Activated CD8-positive, alpha-beta T cell treated with anti-CD3 and anti-CD28 coated beads, Interleukin-2, amount 10 ng/mL, durations not matched to agents 7 days and 5 days (primary cell): ENCODE results near the gene BCL6. TPM values are rescaled to one million over a fixed set of nuclear protein-coding genes. Genes with fewer than 3 reads are reported as not detected.
A peak's percentile ranks its signal among the peaks of the same experiment; 100 is the strongest.

Experiments used
- ATAC-seq: fragments of 150-1000 bp; cut with Tn5 transposase; one replicate; pipeline ENCODE4 v1.10.0; 2021; ENCODE audit warnings: moderate library complexity
- CTCF ChIA-PET: fragments of 350-600 bp; sonication (Branson Sonifier 250); formaldehyde crosslinking; loops from one replicate; lab custom pipeline; 2021; ENCODE audit warnings: antibody characterized with exemption; lab: Charles Lee
- POLR2A ChIA-PET: fragments of 350-600 bp; sonication (Branson Sonifier 250); formaldehyde crosslinking; loops from one replicate; lab custom pipeline; 2021; ENCODE audit warnings: antibody characterized with exemption; lab: Charles Lee
- DNase-seq: peaks from one replicate; pipeline ENCODE4 v3.0.0-alpha.2; 2020
- H3K27ac Mint-ChIP-seq: one replicate; pipeline ENCODE4 v1.8.0; 2021; ENCODE audit warnings: mild to moderate bottlenecking, mixed read lengths
- H3K27me3 Mint-ChIP-seq: one replicate; pipeline ENCODE4 v1.8.0; 2021; ENCODE audit warnings: low read depth, mixed read lengths
- H3K36me3 Mint-ChIP-seq: one replicate; pipeline ENCODE4 v1.8.0; 2021; ENCODE audit warnings: low read depth, mixed read lengths
- H3K4me1 Mint-ChIP-seq: one replicate; pipeline ENCODE4 v1.8.0; 2021; ENCODE audit warnings: low read depth, mixed read lengths
- H3K4me3 Mint-ChIP-seq: one replicate; pipeline ENCODE4 v1.8.0; 2021; ENCODE audit warnings: mild to moderate bottlenecking, mixed read lengths
- H3K9me3 Mint-ChIP-seq: one replicate; pipeline ENCODE4 v1.8.0; 2022; ENCODE audit warnings: mixed read lengths; ENCODE audit not compliant: insufficient read depth
- total RNA-seq, 2 experiments: library from RNA; stranded (reverse); gene quantifications; one replicate each; pipeline ENCODE4 v1.2.3, GENCODE V29; 2021

Gene BCL6
- total RNA-seq, 2 experiments from 2014 or later = 11.8 to 12.6 TPM

GRCh38 chr3:187758318-187758955, 13.2 kb upstream of the BCL6 start:
- Mint-ChIP-seq H3K4me1 (peaks cover 5% of the 10 kb centered on the region), H3K36me3 (peaks cover 4% of the 10 kb centered on the region), H3K9me3 (no peaks in the 10 kb centered on the region), H3K27me3 (no peaks in the 10 kb centered on the region), H3K4me3 (no peak overlapping the region), H3K27ac (no peak overlapping the region)
- CTCF ChIA-PET = no interaction called here
- no peak for ATAC-seq
- POLR2A ChIA-PET = no interaction called here
- no peak for DNase-seq

DNA sequence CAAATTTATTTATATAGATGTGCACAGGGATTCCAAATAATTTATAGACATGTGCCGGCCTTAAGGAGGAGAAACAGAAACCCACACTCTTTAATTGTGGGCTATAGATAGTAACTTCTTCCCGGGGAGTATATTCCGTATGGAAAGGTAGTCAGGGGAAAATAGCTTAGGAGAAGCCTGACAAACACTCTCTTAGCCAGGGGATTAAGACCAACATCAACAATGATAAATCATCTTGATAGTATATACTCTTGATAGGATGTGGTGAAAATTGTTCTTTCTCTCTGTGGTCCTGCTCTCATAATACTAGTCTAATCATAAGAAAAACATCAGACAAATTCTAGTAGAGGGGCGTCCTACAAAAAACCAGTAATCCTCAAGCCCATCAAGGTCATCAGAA, 8.2 kb upstream of the BCL6 start:
- ChIA-PET CTCF (interaction anchor here (1.2 kb wide), 1 partner anchor 47 kb away, joined by 3 read pairs; no protein-coding TSS in a partner anchor), POLR2A (no interaction called here)
- no peaks in the 10 kb centered on the region for H3K27me3 Mint-ChIP-seq
- H3K9me3 Mint-ChIP-seq = no peaks in the 10 kb centered on the region
- ATAC-seq (no peak), DNase-seq (no peak)
- H3K36me3 Mint-ChIP-seq = peaks cover 5% of the 10 kb centered on the region
- no peak overlapping the region for H3K4me3 Mint-ChIP-seq
- no peak overlapping the region for H3K27ac Mint-ChIP-seq
- peaks cover 42% of the 10 kb centered on the region for H3K4me1 Mint-ChIP-seq

DNA sequence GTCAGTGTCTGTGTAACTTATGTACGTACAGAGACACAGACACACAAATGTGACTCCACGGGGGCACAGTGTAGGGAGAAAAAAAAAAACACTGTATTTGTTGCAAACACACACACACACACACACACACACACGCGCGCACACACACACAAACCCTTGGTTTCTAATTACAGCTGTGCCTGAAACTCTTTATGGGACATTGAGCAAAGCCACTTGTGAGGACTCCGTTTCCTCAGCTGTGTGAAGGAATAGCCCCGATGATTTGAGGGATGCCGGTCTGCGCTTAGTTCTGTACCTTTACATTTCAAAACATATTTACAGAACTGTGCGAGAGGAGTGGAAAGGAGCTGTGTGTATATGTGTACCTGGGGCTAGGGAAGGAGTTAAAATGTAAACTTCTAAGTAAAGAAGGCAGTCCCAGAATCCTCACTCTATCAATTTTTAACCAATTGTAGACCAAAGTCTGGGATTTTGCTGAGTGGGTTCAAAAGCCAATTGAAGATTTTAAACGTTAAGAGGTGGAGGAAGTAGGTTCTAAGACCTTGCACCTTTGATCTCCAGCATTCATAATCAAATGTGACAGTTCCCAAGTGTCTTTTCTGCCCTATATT, 5.3 kb upstream of the BCL6 start:
- H3K36me3 Mint-ChIP-seq = peaks cover 7% of the 10 kb centered on the region
- ATAC-seq (no peak), DNase-seq (no peak)
- POLR2A ChIA-PET = interaction anchor here (1.9 to 9.0 kb wide), 2 partner anchors 10 to 49 kb away, joined by 6 to 195 read pairs; no protein-coding TSS in a partner anchor
- peak overlapping the region; percentile 60 for H3K27ac Mint-ChIP-seq
- peaks cover 59% of the 10 kb centered on the region for H3K4me1 Mint-ChIP-seq
- CTCF ChIA-PET = interaction anchor here (1.0 to 6.4 kb wide), 7 partner anchors 11 to 224 kb away, joined by 4 to 101 read pairs (median 7); no protein-coding TSS in a partner anchor
- no peaks in the 10 kb centered on the region for H3K27me3 Mint-ChIP-seq
- no peaks in the 10 kb centered on the region for H3K9me3 Mint-ChIP-seq
- H3K4me3 Mint-ChIP-seq = peak overlapping the region; percentile 8

DNA sequence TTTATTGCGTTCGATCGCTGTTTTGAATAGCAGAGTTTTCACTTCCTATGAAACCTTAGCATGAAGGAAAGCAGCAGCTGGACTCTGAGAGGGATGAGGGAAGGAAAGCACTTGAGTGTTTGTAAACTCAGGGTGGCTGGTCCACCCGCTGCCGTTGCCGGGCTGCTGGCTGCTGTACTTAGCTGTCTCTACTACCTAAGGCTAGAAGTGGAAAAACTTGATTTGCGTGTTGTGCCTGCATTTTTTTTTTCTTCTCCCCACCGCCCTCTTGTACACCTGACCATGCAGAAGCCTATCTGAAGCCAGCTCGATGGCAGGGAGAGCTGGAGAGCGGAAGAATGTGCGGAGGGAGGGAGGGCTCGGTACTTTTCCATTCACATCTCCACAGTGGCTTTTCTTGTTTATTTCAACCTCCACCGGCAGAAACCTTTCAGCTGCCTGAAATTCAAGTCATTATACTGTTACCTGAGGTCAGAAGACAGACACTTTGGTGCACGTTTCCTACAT, 4.8 kb upstream of the BCL6 start:
- H3K27ac Mint-ChIP-seq = peak overlapping the region; percentile 60
- peaks cover 62% of the 10 kb centered on the region for H3K4me1 Mint-ChIP-seq
- ATAC-seq (no peak), DNase-seq (no peak)
- H3K9me3 Mint-ChIP-seq = no peaks in the 10 kb centered on the region
- ChIA-PET CTCF (interaction anchor here (0.7 to 6.4 kb wide), 13 partner anchors 10 to 534 kb away, joined by 3 to 101 read pairs (median 8); no protein-coding TSS in a partner anchor), POLR2A (interaction anchor here (0.6 to 9.0 kb wide), 3 partner anchors 9 to 1082 kb away, joined by 5 to 195 read pairs (median 6); no protein-coding TSS in a partner anchor)
- H3K36me3 Mint-ChIP-seq = peaks cover 11% of the 10 kb centered on the region
- no peak overlapping the region for H3K4me3 Mint-ChIP-seq
- no peaks in the 10 kb centered on the region for H3K27me3 Mint-ChIP-seq

DNA sequence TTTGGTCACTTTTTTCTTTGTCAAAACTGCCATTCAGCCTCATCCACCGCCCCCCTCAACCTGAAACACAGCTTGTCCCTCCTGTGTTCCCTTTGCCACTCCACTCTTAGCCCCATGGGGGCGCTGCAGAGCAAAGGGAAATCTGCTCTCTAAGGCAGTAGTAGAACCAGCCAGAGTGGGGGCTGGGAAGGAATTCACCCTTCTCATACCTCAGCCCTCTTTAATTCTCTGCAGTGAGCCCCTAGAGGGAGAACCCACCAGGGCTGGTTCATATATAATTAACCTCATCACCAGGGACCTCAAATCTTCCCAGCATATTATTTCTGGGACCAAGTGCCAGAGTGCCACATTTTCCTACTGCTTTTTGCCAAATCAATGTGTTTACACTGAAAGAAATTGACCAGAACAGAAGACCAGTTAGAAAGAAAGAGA, 2.8 kb upstream of the BCL6 start:
- CTCF ChIA-PET = interaction anchor here (0.6 to 6.4 kb wide), 57 partner anchors 8 to 1293 kb away, joined by 3 to 101 read pairs (median 5); partner anchors contain the start of gene LPP
- H3K27ac Mint-ChIP-seq = peak overlapping the region; percentile 100
- no peaks in the 10 kb centered on the region for H3K27me3 Mint-ChIP-seq
- H3K36me3 Mint-ChIP-seq = peaks cover 26% of the 10 kb centered on the region
- peak; percentile 51 for ATAC-seq
- H3K9me3 Mint-ChIP-seq = no peaks in the 10 kb centered on the region
- H3K4me1 Mint-ChIP-seq = peaks cover 56% of the 10 kb centered on the region
- H3K4me3 Mint-ChIP-seq = peak overlapping the region; percentile 100
- POLR2A ChIA-PET = interaction anchor here (0.6 to 9.0 kb wide), 12 partner anchors 52 to 1204 kb away, joined by 3 to 195 read pairs (median 5); partner anchors contain the start of gene LPP
- DNase-seq = peak; percentile 97

GRCh38 chr3:187747506-187747905, 2.2 kb upstream of the BCL6 start:
- ChIA-PET CTCF (interaction anchor here (0.6 to 6.4 kb wide), 54 partner anchors 9 to 1294 kb away, joined by 3 to 101 read pairs (median 4); partner anchors contain the start of gene LPP), POLR2A (interaction anchor here (0.6 to 9.0 kb wide), 15 partner anchors 52 to 1204 kb away, joined by 3 to 195 read pairs (median 5); partner anchors contain the start of gene LPP)
- peaks cover 26% of the 10 kb centered on the region for H3K36me3 Mint-ChIP-seq
- no peaks in the 10 kb centered on the region for H3K27me3 Mint-ChIP-seq
- DNase-seq (no peak), ATAC-seq (no peak)
- H3K4me1 Mint-ChIP-seq = peaks cover 56% of the 10 kb centered on the region
- no peaks in the 10 kb centered on the region for H3K9me3 Mint-ChIP-seq
- peak overlapping the region; percentile 100 for H3K4me3 Mint-ChIP-seq
- H3K27ac Mint-ChIP-seq = peak overlapping the region; percentile 100

DNA sequence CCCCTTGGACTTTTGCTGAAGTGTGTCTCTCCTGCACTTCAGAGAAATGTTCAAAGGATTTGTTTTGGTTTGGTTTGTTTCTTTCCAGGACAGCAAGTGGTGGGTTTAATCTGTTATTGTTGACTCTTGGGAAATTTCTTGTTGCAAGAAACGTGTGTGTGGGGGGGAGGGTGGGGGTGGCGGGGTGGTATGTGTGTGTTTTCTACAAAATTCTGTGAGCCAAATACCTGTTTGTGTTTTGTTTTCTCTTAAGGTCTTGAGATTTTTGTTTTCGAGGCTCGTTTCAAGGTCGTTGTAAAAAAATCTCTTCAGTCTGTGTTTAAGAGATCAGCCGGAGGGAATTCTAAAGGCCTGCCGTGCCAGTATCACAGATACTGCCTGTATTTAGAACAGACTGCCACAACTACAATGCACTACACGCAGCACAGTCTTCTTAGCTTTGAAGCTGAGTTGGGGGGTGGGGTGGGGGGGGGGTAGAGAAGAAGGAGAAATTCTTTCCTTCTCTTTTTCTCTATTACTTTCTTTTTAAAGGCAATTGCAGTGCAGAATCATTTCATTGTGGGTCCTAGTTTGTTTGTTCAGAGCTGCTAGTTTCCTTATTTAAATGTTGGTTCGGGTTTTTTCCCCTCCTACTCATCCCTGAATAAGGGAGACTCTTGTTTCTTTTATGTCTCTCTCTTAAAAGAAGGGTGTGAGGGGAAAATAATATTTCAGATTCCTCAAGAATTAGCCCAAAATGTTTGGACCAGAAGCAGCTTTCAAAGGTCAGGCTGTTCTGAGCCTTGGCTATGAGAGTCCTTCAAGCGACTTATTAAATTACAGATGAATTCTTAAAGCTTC, 1.4 kb upstream of the BCL6 start:
- no peaks in the 10 kb centered on the region for H3K27me3 Mint-ChIP-seq
- POLR2A ChIA-PET = interaction anchor here (0.9 to 9.0 kb wide), 21 partner anchors 9 to 1168 kb away, joined by 3 to 195 read pairs (median 5); partner anchors contain the start of gene LPP
- peak; percentile 53 for DNase-seq

DNA sequence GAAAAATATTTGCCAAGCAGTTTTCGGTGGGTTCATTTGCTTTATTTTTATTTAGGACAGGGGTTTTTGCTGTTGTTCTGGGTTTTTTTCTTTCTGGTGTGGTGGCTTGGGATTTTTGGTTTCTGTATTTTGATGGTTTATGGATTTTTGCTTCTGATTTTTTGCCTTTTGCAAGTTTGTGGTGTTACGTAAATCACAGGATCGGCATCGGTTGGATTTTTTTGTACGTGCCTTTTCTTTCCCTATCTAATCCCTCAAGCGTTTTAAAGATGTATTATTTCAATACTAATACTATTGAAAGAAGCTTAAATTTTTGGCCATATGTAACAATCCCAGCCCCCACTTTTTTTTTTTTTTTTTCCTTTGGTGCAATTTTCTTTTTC, 782 bp upstream of the BCL6 start:
- H3K4me3 Mint-ChIP-seq = peak overlapping the region; percentile 100
- ChIA-PET POLR2A (interaction anchor here (0.7 to 9.0 kb wide), 36 partner anchors 34 to 1415 kb away, joined by 3 to 195 read pairs (median 5); partner anchors contain the start of gene LPP), CTCF (interaction anchor here (0.8 to 6.4 kb wide), 22 partner anchors 8 to 1295 kb away, joined by 3 to 101 read pairs (median 6); partner anchors contain the start of gene LPP)
- H3K9me3 Mint-ChIP-seq = no peaks in the 10 kb centered on the region
- DNase-seq = no peak
- H3K27ac Mint-ChIP-seq = peak overlapping the region; percentile 100
- H3K36me3 Mint-ChIP-seq = peaks cover 30% of the 10 kb centered on the region
- H3K27me3 Mint-ChIP-seq = no peaks in the 10 kb centered on the region
- ATAC-seq = no peak
- H3K4me1 Mint-ChIP-seq = peaks cover 55% of the 10 kb centered on the region

More for the DNA sequence above, 1.4 kb upstream of the BCL6 start:
- no peak for ATAC-seq
- Mint-ChIP-seq H3K27ac (peak overlapping the region; percentile 100), H3K9me3 (no peaks in the 10 kb centered on the region), H3K4me1 (peaks cover 58% of the 10 kb centered on the region), H3K36me3 (peaks cover 28% of the 10 kb centered on the region), H3K4me3 (peak overlapping the region; percentile 100)
- CTCF ChIA-PET = interaction anchor here (1.0 to 6.4 kb wide), 51 partner anchors 8 to 1295 kb away, joined by 3 to 101 read pairs (median 5); partner anchors contain the start of gene LPP

- Mint-ChIP-seq H3K27ac (peak overlapping the region; percentile 100), H3K4me1 (peaks cover 53% of the 10 kb centered on the region), H3K27me3 (no peaks in the 10 kb centered on the region), H3K36me3 (peaks cover 30% of the 10 kb centered on the region), H3K9me3 (no peaks in the 10 kb centered on the region), H3K4me3 (peak overlapping the region; percentile 100)
- peak; percentile 7 for ATAC-seq
- ChIA-PET POLR2A (interaction anchor here (0.6 to 9.0 kb wide), 24 partner anchors 55 to 1309 kb away, joined by 3 to 195 read pairs (median 6); partner anchors contain the start of gene LPP), CTCF (interaction anchor here (0.8 to 6.4 kb wide), 18 partner anchors 55 to 1297 kb away, joined by 3 to 101 read pairs (median 10); partner anchors contain the start of gene LPP)
- DNase-seq = peak; percentile 64
These were observed 808 bp downstream of the BCL6 start for GRCh38 chr3:187744169-187745151.
